G401 (cell line): ENCODE data around the gene EIF2A. TPM values are rescaled to one million over a fixed set of nuclear protein-coding genes. Genes with fewer than 3 reads are reported as not detected.
A peak's percentile ranks its signal among the peaks of the same experiment; 100 is the strongest.

ENCODE experiments used
- DNase-seq: peaks from one replicate; pipeline ENCODE4 v3.0.0-alpha.2; 2015; ENCODE audit warnings: low spot score
- in situ Hi-C: cut with HindIII; loops from 2 replicates; pipeline ENCODE4 v1.10.0; 2016; ENCODE audit warnings: low sequenced_read_pairs, mixed read lengths
- total RNA-seq: library from RNA; depleted of rRNA; stranded (reverse); fragments of >200 nt; shearing (Covaris generic); gene quantifications from 2 replicates; pipeline ENCODE4 v1.2.3, GENCODE V29; 2014

EIF2A gene
- total RNA-seq, 1 experiment from 2014 or later = 269 TPM

DNA sequence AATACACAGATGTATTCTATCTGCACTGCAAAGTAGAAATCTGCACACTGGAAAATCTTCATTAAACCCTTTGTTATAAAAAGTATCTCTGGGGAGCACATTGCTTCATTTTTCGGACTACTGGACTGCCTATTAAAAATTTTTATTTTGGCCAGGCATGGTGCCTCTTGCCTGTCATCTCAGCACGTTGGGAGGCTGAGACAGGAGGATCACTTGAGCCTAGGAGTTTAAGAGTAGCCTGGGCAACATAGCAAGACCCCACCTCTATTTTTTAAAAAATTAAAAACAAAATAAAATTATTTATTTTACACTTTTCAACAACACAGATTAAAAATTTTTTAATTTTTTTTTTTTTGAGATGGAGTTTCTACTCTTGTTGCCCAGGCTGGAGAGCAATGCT is 6.3 kb upstream of the EIF2A start:
- no peak for DNase-seq

DNA sequence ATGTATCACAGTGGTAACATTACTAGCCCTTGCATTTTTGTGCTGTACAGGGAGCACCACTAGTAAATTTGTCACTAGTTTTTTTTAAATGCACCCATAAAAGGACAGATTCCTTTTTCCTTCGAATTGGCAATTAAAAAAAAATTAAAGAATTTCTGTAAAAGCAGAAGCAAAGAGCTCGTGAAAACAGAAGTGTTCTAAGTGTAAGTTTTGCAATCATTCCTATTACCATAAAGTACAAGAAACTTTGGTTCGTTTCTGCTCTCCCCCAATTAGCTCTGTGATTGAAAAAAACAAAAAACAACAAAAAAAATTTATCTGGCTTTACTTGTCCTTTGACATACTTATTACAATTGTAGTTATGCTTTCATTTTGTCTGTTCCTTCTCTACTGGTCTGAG is 5.6 kb upstream of the EIF2A start:
- in situ Hi-C loops = no loop called here
- DNase-seq = no peak

More for the DNA sequence above, 6.3 kb upstream of the EIF2A start:
- in situ Hi-C loops = no loop called here

DNA sequence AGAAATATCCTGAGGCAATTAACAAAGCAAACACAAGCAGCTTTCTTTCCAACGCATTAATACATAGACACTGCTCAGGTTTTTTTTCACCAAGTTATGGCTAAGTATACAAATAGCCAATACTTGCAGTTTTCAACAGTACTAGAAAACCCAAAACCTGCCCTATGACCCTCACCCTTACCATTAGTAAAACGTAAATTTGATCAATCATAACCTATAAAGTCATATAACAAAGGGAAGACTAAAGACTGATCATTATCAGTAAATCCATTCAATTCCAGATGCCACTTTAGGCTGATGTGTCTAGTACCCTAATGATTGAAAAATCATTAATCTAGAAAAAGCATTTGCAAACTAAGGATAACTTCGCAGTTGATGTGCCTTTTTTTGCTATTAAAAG is 3.5 kb upstream of the EIF2A start:
- in situ Hi-C loops = no loop called here
- no peak for DNase-seq

DNA sequence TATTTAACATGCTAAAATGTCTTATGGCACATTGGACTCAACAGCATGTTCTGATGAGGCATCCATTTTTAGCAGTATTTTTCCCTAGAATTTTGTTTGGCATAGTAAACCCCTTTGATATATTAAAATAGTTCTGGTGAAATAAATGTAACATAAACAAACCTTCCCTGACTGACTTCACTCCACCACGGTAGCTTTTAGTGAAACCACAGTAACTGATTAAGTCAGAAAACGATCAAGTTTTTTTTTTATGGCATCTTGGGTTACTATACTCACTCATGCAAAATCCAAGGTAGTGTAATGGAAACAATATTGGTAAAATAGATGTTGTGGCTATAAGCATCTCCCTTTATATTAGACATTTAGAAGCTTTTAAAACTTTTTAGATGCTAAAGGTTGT is 3.1 kb upstream of the EIF2A start:
- DNase-seq = no peak
- in situ Hi-C loops = no loop called here

DNA sequence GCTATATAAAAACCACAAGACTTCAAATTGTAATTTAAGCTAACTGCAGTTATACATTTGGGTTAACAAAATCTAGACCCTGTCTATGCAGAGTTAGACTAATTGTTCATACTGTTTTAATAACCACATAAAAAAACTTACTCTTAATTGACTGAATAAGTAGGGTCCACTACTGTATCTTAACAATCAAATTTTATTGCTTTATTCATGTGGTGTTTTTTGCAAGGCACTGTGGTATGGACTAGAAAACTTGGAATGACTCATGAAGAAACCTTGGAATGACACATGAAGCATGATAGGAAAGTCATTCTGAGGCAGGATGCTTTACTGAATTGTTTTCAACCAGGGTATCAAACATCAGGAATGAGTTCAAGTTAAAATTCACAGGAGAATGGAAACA is 2.5 kb upstream of the EIF2A start:
- in situ Hi-C loops = no loop called here
- no peak for DNase-seq

DNA sequence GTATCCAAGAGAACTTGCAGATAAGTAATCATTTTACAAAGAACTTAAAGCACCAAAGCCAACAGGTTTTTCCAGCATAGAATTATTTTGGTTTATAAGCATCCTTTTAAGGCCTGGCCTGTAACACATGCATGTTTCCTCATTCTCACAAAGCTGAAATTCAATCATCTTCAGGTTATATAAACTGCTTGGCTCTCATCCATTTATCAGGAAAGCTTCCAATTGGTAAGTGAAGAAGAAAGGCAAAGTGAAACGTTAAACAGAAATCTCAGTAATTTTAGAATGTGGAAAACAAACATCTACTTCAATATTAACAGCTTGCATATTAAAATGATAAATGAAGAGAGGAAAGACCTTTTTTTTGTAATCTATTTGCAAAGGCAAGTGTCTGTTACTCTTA is 1.9 kb upstream of the EIF2A start:
- in situ Hi-C loops = no loop called here
- peak; percentile 68 for DNase-seq

DNA sequence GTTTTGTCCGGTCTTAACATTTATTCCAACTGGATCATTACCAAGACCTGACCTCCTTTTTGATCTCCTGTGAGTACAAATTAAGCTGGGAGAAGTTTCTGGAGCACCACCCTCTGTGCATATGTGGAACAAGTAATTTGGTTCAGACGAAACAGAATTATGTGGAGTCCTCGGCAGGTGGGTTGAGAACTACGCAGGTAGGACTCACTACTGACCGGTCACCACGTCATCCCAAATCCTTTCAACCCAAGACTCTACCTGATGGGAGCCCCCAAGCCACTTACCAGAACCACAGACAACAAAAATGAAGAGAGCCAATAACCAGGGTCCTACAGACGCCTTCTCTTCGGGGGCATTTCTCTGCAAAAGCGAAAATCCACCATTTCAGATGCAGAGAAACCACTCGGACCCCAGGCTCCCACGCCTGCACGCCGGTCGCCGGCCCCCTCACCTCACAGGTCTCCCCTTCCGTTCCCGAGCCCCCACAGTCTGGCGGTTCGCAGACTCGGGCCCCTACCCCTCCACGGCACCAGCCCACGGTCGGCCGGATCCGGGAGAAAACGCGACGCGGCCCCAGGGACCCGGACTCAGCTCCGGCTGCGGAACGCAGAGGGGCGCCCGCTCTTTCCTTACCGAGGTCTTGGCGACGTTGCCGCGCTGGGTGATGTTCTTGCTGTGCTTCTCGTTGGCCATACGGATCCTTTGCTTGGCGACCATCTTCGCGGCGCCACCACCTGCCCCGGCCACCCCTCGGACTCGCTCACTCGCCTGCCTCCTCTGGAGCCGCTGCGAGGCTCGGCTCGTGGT is 965 bp upstream of the EIF2A start:
- peak; percentile 48 for DNase-seq

DNA sequence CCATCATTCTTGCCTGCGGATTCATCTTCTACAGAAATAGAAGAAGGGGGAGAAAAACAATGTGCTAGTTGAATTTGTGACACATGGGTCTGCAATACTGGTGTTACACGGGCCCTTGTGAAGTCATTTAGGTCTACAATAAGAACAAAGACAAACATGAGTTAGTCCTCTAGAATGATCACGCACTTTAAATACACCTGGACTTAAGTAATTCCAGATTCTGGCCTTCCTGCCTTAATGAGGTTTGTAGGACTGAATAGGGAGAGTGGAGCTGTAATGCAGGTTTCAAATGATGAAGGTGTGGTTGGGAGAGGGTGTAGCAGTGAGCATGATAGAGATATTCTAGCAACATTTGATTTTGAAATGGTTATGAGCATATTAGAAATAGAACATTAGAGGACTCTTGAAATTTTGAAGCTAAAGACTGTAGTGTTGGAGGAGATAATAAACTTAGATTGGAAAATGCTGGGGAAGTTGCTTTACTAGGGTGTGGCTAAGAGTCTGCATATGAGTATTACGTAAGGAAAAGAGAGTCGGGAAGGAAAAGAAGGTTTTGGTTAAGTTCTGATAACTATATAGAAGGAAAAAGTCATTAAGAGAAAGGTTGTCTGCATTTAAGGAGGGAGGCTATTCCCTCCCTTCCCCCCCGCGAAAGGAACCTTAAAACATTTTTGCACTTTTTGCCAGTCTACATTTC is 606 bp downstream of the EIF2A start:
- in situ Hi-C loops = no loop called here

More for the DNA sequence above, 965 bp upstream of the EIF2A start:
- in situ Hi-C loops = no loop called here

DNA sequence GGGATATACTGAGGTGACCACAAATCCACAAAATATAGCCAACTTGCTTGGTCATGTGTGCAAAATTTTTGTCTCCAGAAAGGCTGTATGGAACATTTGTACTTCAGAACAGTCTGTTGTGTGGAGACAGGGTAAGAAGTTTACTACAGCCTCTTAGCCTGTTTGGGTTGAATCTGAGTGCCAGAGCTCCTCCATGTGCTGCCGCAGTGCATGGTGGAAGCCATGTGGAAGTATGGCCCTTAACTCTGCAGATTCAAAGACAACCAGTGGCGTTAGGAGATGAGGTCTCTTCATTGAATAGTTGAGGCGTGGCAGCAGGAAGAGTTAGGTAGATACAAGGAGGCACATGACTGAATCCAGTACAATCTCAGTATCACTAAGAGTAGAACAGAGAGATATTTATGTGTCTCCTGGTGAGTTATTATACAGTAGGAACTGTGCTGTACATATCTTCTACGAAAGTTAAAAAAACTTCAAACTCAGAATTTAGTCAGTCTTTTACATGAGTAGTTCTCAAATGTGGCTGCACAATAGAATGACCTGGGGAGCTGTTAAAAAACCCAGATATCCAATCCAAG is 9.4 kb downstream of the EIF2A start:
- in situ Hi-C loops = no loop called here
- DNase-seq = no peak

More for the DNA sequence above, 606 bp downstream of the EIF2A start:
- no peak for DNase-seq

DNA sequence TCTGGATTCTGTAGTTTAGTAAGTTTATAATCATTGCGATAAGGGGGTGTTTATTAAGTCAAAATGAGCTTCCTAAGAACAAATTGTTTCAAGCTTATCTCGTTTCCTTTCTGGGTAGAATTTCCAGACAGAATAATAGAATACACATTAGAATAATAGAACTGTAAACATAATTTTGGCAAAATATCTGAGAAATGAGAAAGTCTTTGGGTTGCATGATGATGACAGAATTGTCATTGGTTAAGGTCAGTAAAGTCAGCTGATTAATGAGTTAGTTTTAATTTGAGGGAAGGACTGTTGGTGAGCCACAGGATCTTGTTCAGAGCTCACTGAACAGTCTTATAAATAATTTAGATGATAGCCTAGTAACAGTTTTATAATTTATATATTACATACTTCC is 10.2 kb downstream of the EIF2A start:
- no peak for DNase-seq
- in situ Hi-C loops = no loop called here

DNA sequence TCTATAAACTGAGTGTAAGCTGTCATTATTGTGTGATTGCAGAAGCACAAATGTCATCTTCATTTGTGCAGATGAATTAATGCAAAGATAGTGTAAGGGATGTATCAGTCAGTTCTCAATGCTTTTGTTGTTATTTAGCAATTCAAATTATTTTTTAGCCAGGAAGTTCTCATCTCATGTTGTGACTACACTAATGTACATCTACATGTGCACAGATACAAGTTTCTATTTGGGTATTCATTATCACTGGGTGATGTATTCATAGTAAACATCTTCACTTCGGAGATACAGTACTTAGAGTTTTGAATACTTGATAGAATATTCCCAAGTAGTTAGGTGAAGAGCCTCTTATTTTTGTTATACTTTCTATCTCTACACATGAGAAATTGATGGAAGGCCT is 11.1 kb downstream of the EIF2A start:
- in situ Hi-C loops = no loop called here
- no peak for DNase-seq

DNA sequence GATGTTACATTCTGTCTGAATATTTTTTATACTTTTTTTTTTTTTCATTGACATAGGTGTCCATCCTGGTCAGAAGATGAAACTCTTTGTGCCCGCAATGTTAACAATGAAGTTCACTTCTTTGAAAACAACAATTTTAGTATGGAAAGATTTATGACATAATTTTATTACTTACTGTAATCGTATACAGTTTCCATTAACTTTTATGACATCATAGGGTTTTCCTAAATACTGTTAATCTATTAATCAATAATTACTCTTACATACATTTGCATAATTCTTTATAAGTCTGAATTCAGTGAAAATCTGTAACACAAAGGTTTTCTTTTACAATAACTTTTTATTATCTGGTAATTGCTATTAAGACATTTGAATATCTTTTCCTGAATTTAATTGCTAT is 17.7 kb downstream of the EIF2A start:
- no peak for DNase-seq
- in situ Hi-C loops = no loop called here

DNA sequence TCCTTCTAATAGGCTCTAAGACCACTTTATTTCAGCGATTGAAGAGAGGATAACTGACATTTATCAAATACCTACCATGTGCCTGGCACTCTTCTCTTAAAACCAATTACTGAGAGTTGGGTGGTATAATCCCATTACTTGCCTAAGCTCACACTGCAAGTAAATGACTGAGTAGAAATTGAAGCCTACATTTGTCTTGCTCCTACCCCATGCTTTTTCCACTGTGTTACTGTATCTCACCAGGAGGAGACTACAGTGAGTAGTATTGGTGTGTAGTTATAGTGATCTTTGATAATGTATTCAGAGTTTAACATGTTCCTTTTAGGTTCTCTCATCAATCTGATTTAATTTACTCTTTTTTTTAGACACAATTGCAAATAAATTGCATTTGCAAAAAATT is 20.7 kb downstream of the EIF2A start:
- no peak for DNase-seq
- in situ Hi-C loops = no loop called here

DNA sequence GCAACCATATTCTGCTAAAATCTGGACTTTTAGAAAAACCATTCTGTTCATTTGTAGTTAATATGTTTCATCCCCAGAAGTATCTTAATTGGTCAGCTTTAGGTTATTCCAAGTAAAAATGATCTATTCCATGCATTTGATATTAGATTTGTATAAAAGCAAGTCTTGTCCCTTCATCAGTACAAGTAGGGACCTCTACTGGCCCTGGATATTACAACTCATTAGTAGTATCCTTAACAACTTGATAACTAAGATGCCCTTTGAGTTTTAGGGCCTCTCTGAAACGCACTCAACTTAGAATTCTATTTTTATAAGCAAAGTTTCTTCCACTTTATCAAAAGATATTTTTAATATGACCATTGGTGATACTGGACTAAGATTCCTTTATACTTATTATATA is 31.3 kb downstream of the EIF2A start:
- in situ Hi-C loops = no loop called here
- no peak for DNase-seq

DNA sequence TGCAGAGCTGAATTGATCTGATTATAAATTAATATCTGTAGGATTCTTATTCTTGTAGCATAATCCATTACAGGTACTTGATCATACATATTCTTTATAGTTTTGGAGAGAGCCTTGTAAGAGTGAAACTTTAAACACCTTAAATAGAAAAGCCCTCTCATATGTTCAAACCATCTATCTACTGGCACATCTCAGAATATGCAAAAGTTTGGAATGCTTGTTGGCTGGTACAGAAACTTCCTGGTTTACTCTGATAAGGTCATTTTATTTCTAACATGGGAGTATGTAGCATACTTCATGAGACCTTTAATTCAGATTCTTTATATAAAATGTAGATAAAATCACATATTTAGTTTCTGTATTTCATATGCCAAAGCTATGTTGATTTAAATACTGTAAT is 34.6 kb downstream of the EIF2A start:
- in situ Hi-C loops = no loop called here
- DNase-seq = no peak

DNA sequence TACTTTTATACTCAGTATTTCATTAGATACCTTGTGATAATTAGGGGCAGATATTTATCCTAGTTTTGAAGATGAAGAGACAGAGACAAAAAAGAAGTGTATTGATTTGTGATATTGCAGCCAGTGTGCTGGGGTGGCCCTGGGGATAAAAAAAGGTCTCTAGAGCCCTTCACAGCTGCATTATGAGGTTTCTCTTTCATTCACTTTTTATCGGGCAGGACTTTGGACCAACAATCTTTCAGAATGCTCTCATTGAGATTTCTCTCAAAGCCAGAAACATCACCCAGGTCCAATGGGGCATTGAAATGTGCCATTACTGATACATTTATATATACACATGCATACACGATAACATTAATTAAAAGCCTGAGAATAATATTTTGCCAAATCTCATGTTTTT is 36.0 kb downstream of the EIF2A start:
- in situ Hi-C loops = no loop called here
- DNase-seq = no peak

DNA sequence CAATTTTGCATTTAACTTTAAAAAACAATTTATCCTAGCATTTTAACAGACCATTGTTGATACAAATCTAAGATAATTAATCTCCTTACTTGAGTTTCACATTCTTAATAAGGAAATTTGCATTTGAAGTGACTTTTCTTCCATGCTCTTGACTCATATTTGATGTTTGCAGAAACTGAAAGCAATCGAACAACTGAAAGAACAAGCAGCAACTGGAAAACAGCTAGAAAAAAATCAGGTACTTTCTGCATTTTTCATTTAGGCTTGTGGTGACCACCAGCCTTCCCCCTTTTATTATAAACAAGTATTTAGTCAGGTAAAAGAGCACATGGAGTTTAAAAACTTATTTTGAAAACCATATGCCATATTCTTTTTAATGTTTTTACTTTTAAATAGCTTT is 36.4 kb downstream of the EIF2A start:
- in situ Hi-C loops = no loop called here
- no peak for DNase-seq

DNA sequence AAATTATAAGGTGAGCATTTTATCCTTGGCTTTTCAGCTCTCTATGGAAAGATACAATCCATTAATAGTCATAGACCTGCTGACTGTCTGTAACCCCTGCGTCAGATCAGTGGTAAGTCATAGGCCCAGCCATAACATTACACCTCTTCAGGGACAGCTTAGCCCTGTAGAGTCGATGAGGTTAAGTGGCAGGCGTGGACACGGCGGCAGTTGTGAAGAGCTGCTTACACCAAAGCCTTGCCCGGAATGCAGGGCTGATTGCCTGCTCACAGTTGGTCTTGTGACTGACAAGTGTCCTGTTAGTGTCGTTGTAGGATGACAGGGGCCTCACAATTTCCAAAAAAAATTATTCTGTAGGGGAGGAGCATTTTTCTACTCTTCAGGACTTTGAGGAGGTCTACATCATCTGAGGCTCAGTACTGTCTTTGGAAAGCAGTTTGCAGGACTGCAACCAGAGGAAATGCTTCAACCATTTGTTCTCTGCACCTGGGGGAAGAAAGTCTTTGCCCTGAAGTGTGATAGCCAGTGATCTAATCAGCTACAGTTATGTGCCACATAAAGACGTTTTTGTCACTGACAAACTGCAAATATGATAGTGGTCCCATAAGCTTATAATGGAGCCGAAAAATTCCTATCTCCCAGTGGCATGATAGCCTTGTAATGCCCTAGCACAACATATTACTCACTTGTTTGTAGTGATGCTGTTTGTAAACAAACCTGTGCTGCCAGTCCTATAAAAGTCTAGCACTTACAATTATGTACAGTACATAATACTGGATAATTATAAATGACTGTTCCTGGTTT is 41.6 kb downstream of the EIF2A start:
- in situ Hi-C loops = no loop called here
- no peak for DNase-seq

DNA sequence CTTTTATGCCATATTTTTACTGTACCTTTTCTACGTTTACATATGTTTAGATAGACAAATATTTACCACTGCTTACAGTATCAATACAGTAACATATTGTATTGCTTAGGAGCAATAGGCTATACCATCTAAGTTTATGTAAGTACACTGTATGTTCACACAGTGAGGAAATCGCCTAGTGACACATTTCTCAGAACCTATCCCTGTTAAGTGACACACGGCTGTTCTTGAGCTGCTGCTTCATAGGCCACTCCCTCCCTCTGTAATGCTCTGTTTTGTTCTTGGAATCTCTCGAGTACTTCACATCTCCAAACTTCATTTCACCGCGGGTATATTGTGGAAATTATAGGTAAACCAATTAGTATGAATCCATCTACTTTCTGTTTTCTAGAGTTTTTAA is 43.2 kb downstream of the EIF2A start:
- no peak for DNase-seq
- in situ Hi-C loops = no loop called here

DNA sequence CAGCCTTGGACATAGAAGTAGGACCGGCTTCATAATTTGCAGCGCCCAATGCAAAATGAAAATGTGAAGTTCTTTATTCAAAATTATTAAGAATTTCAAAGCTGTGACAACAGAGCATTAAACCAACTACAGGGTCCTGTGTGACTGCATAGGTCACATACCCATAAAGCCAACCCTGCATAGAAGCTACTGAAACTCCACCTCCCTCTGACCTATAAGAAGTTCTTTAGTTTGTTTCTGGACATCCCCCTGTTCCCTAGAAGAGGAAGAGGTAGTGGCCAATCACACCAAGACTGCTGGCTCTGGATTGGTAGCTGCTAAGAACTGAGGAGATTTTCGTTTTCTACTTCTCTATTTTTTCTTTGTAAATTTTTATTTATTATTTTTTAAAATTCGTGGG is 47.6 kb downstream of the EIF2A start:
- DNase-seq = no peak
- in situ Hi-C loops = no loop called here
